Stimulated activated CD8-positive, alpha-beta memory T cell treated with anti-CD3 and anti-CD28 coated beads, Interleukin-7, amount 100 ng/mL, for 1 hour (primary cell): Measurements from ENCODE around the gene PCNX2.

Experiments used
- DNase-seq, 2 donors: peaks; one replicate each; pipeline ENCODE4 v3.0.0-alpha.2; 2020; ENCODE audit warnings: low read depth in 2 of 2

Gene PCNX2, protein sequence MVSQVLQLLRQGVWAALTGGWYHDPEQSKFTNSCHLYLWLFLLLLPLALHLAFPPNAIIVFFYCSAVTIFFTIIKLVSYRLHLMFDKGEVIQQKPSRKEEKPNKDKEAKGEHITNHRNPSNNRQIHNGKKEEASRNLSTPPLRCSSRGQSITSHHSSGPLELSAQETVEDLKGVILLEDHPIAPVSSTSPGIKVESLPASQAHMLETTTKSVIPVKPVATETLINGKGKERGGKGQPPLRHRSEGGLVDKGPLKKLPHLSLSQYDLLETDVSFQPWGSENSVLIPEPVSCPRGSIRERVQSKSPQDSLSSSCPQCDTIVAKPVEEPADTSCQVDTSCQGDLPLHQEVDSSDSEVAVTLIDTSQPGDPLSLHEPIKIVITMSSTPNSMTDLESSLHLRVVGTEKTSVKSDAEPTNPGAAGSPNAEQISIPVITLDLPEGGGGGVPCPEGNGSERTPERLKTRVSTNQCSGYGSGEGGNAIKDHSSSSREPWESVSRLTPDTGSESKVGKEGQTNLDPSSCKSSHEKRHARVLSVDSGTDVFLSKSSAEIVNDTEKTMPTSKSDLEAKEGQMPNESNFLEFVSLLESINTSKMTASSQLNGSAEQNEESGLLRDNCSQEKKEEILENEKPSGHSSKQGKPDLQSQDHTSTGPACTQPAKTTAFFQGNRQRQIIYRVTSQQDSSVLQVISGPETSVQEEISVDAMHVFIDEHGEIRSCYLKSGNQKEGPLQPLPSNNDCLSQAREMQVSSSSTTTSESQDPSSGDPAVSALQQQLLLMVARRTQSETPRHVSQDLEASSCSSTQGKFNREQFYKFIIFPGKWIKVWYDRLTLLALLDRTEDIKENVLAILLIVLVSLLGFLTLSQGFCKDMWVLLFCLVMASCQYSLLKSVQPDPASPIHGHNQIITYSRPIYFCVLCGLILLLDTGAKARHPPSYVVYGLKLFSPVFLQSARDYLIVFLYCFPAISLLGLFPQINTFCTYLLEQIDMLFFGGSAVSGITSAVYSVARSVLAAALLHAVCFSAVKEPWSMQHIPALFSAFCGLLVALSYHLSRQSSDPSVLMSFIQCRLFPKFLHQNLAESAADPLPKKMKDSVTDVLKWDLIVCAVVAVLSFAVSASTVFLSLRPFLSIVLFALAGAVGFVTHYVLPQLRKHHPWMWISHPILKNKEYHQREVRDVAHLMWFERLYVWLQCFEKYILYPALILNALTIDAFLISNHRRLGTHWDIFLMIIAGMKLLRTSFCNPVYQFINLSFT (N-terminal part only)

DNA sequence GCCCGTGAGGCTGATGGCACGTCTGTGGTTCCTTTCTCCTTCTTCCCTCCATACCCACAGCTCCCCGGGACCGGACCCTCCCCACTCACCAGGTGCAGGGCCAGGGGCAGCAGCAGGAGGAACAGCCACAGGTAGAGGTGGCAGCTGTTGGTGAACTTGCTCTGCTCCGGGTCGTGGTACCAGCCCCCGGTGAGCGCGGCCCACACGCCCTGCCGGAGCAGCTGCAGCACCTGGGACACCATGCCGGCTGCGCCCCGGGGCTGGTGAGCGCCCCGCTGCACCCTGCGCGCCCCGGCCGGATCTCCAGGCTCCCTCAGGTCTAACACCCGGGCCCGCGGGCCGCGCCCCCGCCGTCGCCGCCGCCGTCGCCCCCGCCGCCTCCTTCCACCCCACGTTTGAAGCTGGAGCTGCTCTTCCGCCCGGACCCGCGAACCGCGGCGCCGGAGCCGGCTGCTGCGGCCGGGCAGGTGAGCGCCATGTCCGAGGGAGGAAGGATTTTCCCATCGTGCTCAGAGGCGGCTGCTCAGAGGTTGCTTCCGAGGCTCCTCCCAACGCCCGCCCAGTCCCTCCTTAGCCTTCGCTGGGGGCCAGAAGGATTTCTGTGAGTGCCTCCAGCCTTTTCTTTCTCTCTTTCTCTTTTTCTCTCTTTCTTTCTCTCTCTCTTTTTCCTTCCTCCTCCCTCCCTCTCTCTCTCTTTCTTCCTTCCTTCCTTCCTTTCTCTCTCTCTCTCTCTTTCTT lies at the start of gene PCNX2:
Gene PCNX2 (minus strand): TSS at position 489 of the 738 bp plus-strand sequence. CDS start 247 bp downstream, at position 242.
- peak; percentile 21 to 29 for DNase-seq

DNA sequence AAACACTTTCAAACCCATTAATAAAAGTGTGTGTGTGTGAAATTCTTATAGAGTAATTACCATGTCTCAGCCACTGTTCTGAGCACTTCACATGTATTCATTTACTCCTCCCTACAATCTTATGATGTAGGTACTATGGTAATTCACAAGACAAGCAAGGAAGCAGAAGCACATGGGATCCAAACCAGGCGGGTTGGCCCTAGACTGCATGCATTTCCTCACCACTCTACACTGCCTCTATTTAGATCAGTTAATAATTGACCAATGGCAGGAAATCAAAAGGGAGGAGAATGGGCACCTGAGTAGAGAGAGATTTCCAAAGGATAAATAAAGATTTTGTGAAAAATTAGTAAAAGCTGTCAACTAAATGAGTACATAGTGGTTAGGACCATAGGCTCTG lies 47.7 kb upstream of the PCNX2 start:
- no peak for DNase-seq

DNA sequence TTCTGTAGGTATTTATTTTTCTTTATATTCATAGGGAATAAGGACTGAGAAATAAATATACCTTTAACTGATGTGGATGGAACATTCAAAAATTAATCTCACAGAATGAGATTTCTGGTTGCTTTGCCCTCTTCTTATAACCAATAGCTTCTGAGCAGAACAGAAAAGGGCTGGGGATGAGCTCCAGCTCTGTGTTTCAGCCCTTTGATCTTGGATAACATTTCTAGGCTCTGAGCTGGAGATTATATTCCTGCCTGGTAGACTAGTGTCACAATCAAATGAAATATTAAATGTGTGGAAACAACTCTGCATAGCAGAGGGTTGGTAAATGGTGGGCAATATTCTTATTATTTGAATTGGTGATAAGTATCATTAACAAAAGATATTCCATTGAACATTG lies 46.6 kb upstream of the PCNX2 start:
- DNase-seq: no peak

DNA sequence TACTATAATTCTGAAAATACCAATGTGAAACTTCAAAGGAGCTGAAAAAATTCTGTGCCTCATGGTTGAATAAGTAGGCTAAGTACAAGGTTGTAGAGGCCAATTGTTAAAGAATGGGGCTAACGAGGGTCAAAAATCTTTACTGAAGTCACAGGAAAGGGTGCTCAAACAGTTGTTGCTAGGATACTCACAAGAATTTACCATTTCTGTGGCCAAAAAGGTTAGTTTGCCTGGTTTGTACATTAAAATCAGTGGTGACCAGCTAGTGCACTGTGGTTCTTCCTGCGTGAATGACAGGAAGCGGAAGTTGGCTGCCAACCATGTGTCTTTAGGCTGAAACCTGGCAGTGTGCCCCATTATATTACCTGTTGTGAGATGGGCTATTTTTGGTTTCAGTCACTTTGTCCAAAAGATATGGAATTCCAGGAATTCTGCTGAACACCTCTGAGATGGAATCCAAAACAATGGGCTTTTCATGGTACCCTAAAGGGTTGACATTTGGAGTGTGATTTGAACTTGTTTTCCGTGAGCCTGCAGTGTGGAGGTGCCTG lies 45.5 kb upstream of the PCNX2 start:
- DNase-seq: no peak

DNA sequence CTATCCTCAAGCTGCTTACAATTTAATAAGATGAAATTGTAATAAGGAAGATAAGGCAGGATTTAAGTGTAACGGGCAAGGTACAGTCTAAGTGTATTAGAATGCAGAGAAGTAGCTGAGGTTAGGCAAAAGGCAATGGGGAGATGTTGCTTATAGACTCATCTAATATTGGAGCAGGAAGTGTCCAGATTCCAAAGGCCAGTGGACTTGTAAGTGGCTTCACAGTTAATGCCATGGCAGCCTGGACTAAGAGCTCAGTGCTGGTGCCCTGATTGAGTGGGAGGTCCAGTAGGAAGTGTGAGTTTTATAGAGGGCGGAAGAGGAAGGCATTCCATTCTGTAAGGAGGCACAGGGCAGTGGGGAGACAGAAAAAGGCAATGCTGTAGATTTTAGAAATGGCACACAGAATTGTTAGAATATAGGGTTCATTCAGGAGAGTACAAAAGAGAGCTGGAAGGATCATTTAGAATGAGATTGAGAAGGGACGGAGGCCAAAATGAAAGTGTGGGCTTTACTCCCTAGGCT lies 44.6 kb upstream of the PCNX2 start:
- no peak for DNase-seq

DNA sequence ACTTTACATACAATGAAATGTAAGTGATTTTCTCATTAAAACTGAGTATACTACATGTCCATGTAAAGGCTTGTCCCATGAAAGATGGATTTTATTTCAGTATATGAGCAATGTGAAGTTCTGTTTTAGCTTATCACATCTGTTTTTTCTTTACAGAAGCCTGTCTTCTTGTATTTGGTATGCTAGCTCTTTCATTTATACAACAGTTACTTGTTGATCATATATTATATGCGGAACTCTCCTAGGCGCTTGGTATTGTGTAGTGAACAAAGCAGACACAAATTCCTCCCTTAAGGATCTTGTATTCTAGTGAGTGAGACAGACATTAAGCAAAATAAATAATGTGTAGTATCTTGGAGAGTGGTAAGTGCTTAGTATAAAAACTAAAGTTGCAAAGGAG lies 42.6 kb upstream of the PCNX2 start:
- no peak for DNase-seq

DNA sequence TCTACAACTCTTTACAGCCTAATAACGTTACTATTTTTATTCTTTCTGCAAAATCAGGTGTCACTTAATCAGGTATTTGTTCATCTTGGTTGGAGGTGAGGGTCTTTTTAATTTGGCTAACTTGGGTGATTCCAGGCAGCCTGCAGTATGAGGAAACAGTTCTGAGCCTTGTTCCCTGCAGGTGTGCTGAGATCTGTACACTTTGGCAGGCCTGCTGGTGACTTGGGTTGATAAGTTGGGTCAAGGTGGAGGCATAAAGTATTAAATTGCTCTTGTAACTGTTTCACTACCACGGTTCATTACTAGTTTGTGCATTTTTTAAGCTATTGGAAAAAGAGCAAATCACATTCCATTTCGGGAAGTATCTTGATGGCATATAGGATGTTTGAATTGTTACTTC lies 42.0 kb upstream of the PCNX2 start:
- no peak for DNase-seq

DNA sequence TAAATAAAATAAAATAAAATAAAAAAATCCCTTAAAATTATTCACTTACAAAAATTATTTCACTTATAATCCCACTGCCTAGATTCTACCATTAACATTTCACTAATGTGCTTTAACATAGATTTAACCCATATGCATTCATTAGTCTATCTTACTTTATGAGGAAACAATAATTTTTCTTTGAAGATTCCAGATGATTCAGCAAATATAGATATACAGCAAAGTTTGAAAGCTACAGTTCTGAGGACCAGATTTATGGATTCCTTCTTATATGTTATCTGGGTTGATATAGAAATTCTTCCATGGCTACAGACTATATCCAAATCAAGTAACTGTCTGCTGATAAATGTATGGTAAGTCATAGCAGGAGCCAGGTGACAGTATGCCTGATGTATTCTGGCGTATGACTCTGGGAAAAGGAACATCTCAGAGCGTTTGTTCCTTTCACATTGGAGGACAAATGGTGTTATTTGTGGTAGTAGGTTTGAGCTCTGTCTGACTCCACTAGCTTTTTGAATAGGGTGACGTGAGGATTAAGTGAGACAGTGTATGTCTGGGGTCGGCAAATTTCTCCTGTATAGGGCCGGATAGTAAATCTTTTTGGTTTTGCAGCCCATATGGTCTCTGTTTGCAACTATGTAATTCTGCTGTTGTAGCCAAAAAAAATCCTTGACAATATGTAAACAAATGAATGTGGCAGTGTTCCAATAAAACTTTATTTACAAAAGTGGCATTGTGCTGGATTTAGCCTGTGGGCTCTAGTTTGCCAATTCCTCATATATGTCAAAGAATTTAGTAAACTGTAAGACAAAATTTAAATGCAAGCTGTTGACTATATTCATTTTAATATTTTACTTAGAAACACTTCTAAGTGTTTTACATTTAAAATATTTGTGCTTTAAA lies 41.3 kb upstream of the PCNX2 start:
- DNase-seq: no peak

DNA sequence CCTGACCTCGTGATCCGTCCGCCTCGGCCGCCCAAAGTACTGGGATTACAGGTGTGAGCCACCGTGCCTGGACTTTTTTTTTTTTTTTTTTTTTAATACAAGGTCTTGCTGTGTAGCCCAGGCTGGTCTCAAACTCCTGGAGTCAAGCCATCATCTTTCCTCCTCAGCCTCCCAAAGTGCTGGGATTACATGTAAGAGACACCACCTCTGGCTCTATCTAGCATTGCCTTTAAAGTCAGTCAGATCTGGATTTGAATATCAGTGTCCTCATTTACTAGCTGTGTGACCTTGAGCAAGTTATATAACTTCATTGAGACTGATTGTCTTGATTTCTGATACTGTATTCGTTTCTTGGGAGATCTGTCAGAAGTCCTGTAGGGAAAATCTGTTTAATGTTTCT lies 38.6 kb upstream of the PCNX2 start:
- DNase-seq: no peak

DNA sequence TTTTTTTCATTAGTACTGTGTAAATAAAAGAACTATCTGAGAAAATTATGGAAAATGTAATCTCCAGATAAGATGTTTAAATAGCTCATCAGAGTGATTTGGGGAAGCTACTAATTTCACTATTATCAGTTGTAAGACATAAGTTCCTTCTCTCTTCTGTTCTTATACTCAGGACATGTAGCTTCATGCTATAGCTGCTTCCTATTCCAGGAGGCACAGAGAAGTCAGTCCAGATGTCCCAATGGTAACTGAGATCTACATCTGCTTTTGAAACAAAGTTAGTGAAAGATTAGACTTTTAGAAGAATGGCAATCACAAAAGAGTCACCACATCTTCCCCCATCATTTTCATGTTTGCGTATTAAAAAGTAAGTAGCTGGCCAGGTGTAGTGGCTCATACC lies 37.6 kb upstream of the PCNX2 start:
- DNase-seq: no peak

DNA sequence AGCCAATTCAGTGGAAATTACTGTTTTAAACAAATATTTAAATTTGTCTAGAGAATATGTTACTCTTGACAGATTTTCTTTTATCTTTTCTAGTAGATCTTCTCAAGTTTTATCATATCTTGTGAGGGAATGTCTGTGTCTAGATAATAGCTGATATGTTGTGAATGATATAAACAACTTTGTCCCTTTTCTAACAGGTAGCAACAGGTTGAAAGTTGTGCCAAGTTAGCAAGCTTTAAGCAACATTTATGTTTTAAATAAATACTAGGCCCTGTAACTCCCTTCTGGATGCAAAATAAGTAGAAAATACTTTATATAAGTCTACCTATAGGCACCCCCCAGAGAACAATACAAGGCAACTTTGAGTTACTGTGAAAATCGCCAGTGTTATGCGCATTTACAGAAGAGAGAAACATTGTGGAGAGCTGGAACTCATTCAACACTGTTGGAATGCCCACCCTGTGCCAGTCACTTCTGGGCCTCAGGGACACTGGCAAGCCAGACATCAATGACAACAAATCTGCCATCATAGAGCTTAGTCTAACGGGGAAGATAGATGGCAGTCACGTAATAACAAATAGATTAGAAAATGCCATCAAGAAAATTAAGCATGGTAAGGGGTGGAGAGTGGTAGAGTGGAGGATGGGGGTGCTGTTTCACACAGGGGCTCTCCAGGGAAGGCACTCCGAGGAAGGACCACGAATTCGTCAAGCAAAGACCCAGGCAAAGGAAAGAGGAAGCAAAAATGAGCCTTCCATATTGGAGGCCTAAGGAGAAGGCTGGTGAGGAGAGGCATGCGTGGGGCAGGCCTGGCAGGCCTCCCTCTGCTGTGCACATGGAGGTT lies 36.4 kb upstream of the PCNX2 start:
- no peak for DNase-seq

DNA sequence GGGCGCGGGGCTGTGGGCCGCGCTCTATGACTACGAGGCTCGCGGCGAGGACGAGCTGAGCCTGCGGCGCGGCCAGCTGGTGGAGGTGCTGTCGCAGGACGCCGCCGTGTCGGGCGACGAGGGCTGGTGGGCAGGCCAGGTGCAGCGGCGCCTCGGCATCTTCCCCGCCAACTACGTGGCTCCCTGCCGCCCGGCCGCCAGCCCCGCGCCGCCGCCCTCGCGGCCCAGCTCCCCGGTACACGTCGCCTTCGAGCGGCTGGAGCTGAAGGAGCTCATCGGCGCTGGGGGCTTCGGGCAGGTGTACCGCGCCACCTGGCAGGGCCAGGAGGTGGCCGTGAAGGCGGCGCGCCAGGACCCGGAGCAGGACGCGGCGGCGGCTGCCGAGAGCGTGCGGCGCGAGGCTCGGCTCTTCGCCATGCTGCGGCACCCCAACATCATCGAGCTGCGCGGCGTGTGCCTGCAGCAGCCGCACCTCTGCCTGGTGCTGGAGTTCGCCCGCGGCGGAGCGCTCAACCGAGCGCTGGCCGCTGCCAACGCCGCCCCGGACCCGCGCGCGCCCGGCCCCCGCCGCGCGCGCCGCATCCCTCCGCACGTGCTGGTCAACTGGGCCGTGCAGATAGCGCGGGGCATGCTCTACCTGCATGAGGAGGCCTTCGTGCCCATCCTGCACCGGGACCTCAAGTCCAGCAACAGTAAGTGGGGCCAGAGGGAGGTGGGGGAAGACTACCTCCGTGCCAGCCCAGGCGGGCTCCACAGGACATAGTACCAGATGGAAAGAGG lies 32.8 kb upstream of the PCNX2 start:
- DNase-seq: no peak

DNA sequence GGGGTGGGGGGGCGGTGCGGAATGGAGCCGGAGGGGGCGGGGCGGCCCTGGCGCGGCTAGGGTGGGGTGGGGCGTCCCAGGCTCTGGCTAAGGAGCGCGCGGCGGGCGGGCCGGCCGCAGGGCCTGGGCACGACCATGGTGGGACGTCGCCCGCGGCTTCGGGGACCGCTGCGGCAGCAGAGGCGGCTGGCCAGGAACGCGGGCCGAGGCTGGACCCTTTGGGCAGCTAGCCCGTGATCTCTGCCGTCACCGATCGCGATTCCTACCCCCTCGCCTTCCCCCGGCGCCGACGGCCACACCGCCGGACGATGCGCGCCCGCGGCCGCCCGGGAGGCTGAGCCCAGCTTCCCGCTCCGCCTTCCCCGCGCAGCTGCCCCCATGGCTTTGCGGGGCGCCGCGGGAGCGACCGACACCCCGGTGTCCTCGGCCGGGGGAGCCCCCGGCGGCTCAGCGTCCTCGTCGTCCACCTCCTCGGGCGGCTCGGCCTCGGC lies 32.2 kb upstream of the PCNX2 start, which contains the start of gene MAP3K21:
Gene MAP3K21 (plus strand): TSS at position 74 of the 491 bp plus-strand sequence. CDS start 305 bp downstream, at position 379.
- no peak for DNase-seq

DNA sequence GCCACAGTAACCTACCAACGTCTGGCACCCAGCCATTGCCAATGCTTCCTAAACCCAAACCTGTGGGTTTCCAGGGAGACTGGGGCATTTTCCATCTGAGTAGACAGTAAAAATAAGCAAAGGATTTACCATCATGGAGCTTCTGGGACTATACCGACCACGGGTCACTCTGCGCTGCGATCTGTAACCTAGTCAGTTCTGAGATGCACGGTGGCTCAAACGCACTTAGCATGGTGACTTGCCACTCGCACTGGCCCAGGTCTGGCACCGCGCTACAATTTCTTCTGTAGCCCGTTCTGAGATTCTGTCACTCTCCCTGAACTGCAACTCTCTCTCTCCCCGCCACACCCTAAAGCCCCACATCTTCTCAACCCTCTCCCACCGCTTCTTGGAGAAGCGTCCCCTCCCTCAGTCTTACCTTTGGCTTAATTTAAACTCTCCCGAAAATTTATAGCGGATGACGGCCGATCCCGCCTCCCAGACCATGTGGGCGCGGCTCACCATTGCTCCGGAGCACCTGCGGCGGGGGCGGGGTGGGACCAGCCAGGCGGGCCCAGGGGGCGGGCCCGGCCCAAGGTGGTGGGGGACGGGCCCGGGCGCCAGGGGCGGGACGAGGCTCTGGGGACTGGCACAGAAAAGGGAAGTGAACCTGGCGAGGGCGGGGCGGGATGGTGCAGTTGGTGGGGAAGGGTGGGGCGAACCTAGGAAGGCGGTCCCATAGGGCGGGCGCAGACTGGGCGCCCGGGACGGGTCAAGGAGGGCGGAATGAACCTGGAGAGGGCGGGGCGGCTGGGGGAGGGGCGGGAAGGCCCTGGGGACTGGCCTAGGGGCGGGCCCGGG lies 31.5 kb upstream of the PCNX2 start:
- DNase-seq: peak; percentile 65 to 66

DNA sequence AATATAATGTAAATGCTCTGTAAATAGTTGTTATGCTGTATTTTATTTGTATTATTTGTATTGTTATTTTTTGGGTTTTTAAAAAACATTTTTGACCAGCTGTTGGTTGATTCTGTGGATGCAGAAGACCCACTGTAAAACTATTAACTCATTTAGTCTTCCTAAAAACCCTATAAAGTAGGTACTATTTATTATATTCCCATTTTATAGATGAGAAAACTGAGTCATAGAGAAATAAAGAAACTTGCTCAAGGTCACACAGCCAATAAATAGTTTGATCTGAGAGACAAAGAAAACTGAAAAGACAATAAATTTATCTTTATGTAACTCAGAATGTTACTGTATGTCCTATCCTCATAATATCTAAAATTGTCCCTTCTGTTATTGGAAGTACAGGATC lies 30.8 kb upstream of the PCNX2 start:
- DNase-seq: no peak

DNA sequence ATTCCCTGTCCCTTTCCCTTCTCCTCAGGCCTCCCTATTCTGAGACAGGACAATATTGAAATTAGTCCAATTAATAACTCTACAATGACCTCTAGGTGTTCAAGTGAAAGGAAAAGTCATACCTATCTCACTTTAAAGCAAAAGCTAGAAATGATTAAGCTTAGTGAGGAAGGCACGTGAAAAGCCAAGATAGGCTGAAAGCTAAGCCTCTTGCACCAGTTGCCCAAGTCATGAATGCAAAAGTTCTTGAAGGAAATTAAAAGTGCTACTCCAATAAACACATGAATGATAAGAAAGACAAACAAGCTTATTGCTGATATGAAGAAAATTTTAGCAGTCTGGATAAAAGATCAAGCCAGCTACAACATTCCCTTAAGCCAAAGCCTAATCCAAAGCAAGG lies 28.2 kb upstream of the PCNX2 start:
- DNase-seq: no peak

DNA sequence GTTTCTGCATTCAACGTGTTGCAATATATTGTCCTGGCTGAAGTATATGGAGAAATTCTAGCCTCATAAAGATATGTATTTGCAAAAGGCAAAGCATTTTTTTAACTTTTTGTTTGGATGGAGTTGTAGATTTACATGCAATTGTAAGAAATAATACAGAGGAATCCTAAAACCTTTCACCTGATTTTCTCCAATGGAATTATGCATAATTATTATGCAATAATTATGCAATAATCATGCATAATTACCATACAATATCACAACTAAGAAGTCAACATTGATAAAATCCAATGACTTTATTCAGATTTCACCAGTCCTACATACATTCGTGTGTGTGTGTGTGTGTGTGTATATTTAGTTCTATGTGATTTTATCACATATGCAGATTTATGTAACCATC lies 24.5 kb upstream of the PCNX2 start:
- no peak for DNase-seq
